Putamen (tissue), 1 donor: ENCODE measurements around the gene MBNL2.

ENCODE experiments used
- DNase-seq: peaks from one replicate; pipeline ENCODE4 v3.0.0-alpha.2; 2016; ENCODE audit warnings: low spot score

MBNL2 gene

DNA sequence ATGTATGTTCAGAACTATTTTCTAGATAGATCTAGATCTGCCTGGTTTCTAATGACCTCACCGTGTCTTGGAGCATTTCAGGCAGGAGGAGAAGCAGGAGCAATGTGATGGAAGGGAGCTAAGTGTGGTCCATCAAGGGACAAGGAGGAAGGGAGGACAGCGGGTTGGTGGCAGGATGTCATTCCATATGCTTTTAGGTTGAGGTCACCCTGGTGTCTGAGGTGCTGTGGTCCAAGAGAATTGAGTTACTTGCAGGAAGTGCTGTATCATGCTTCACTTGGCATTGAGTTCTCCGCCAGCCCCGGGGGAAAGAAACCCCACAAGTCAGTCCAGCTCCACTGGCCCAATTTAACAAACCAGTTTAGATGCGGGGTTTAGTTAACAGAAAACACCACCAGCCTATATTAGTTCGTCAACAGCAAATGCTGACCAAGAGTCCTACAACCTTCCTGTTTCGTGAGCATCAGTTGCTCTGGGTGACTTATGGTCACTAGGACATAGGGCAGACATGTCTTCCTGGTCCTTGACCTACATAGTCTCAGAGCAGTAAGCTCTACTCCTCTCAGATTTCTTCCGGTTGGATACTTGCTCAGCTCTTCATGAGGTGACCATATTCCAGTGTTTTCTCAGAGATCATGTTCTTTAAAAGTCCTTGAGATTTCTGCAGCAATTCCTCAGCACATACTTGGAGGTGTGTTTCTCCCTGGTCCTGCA is 79.4 kb downstream of the MBNL2 start:
- no peak for DNase-seq

DNA sequence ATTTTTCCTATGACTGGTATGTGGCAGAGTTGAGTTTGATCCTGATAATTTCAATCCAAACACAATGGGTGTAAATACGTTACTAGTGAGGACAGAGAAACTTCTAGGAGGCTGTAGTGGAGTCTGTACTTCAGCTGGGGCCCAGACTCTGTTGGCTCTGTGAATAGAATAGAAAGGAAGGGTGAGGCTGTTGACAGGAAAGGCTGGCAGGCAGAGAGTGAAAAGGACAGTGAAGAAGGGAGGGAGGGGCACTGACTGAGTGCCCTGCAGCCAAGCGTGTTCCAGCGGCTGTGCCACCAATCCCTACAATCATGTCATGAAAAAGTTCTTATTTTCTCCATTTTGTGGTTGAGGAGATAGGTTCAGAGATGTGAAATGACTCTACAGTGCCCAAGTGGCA is 80.5 kb downstream of the MBNL2 start:
- no peak for DNase-seq

DNA sequence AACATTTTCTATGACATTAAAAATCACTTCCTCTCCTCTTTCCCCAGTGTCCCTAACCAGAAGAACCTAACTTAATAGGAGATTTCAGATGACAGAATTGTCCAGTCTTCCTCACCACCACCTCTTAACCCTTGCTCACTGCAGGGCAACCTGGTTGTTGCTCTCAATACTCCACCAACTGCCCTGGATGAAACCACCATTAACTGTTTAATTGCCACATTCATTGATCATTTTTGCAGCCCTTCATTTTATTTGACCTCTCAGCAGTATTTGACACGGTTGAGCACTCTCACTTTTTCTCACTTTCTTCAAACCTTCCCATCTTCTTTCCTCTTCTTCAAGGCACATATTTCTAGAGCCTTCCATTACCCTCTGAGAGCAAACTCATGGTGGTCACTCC is 84.0 kb downstream of the MBNL2 start:
- DNase-seq = no peak

DNA sequence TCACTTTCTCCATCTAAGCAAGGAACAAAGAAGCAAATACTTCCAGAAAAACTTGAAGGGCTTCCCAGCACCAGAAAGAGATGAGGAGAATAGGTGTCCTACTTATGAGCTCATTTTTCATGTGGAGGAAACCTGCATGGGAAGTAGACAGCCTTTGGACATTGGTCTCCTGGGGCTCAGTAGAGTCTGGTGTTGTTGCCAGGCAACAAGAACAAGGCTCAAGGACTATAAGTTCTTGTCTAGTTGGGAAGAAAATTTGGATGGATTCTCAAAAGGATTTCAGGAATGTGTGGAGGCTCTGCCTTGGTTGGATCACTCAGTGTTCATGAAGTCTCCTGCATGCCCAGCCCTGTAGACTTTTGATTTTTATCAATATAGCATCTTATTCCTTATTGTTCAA is 84.5 kb downstream of the MBNL2 start:
- no peak for DNase-seq

DNA sequence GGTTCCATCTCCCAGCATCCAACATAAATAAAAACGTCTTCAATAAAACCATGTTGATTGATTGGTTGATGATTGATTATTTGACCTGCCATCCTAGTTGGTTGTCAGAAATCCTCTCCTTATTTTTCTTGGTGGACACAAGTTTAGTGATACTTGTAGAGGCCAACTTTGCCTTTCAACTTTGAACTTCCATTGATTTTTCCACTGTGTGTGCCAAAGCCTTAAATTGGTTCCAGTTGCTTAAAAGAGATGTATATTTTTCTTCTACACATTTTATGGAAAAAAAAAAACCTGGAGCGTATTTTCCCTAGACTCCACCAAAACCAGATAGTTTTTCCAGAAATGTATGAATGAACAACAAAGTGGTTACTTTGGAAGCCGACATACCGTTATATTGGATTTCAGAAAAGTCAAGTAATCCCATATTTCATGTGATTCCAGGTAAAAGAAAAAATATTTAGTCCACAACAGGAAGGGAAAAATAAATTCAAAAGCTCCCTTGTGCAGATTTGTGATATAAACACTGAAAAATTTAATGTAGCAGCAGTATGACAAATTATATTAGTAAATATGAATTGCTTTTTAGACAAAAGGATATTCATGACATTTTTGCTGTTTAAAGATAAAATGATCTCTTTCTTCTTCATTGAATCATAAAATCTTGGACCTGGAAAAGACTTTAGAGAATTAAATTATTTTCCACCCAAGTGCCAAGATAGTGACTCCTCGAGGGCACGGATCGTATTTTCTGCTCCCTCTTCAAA is 85.2 kb downstream of the MBNL2 start:
- DNase-seq = no peak

DNA sequence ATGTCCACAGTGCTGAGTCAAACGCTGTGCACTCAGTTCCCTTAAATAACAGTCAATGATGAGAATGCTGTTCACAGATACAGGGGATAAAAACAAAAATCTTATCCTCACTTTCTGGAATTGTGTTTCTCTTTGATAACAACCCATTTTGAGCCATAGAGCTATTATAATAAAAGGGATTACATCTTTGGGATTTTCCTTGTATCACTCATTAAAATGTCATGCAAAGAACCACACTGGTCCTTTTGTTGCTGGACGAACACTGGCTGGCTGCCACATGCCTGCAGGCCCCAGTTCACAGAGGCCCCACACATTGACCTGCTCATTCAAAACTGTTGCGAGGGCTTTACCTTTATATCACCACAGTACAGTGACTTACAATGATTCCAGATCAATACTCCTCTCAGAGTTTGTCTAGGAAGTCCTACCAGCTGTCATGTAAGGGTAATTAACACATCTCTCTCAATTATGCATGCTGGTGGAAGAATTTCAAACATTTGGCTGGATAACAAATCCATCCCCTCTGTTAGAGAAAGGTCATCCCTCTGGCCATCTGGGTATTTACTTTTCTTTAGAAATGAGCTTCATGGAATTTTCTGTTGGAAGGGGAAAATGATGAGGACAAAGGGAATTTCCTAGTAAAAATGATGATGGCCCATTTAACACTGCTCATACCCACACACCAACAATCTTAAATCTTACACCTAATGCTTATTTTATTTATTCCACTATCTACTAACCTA is 85.9 kb downstream of the MBNL2 start:
- DNase-seq = peak; percentile 79

DNA sequence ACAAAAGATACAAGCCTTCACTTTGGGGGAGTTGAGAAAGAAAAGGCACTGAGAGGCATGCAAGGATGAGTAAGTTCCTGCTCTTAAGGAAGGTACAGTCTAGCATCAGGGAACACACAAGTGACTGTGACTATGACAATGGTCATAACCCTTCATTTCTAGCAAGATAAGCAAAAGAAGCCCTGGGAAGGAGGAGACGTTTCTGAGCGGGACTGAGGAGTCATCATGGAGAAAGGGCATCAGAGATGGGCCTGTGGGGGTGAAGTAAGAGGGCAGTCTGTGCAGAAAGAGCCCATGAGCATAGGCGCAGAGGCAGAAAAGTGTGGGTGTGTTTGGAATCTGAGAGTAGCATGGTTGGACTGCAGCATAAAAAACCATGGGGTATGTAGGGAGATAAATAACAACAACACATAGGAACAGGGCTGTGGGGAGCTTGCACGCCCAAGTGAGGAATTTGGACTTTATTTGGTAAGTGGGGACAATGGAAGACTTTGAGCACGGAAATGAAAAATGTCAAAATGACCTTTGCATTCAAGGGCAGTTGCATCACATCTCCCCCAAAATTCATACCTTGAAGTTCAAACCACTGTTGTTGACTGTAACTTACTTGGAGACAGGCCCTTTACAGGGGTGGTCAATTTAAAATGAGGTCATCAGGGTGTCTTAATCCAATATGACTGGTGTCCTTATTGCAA is 86.7 kb downstream of the MBNL2 start:
- DNase-seq = no peak

DNA sequence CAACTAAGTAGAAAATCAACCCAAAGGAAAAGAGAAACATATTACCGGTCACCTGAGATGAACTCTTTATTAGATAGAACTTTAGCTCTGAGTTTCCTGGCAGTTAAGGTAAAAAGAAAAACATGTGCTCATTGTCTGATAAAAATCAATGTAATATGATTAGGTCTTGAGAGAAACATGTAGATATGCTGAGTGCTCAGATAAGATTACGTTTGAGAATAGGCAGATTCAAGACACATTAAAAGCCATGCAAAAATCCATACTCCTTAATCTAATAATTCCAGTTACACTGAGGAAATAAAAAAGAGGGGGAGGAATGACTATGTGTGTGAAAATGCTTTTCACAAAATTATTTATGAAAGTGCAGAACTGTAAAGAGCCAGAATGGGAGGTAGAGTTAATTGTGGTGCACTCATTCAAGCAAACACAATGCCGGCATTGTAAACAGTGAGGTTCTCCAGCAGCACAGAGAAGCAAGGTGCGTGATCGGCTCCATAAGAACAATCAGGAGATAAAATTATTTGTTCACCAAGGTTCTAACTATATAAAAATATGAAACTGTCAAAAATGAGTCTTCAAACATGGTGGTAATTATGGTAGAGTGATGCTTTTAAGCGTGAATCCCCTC is 88.8 kb downstream of the MBNL2 start:
- DNase-seq = no peak

DNA sequence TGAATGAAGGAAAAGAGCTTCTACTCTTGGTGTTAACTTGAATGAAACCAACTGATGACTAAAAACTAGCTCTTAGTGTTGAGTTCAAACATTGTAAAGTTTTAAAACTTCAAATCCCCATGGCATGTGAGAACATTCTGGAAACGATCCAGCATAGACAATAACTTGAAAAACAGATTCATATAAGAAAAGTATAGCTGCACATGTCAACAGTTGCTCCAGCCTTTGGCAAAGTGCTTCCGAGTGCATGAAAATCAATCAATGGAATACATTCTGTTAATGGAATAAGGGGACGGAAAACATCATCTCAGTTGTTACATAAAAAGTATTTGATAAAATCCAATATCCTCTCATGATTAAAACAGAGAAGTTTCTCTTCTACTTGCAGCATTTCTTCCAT is 89.8 kb downstream of the MBNL2 start:
- DNase-seq = no peak

DNA sequence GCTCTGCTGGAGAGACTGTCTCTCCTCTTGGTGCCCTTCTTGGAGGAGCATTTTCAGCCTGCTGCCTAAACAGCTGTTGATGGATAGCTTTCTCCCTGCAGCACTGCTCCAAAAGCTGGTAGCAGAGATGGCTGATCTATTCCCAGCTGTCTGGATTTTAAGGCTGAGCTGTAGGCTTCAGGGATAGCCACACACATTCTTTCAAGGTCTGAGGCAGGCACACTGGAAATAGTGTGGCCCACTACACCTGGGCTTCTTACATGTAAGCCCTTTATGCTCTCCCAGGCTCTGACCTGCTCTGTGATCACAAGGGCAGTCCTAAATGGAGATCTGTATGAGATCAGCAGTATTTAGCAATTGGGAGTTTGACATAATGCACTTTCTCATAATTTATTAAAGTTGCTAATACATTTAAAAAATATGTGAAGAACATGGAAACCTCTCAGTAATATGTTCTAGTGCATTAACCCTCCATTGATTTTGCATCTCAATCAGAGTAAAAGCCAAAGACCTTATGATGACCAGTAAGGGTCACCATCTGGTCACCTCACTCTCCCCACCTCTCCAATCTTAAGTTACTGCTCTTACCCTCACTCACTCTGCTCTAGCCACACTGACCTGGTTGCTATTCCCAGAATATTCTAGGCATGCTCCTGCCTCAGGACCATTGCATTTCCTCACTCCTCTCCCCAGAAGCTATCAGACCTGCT is 91.6 kb downstream of the MBNL2 start:
- DNase-seq = no peak

DNA sequence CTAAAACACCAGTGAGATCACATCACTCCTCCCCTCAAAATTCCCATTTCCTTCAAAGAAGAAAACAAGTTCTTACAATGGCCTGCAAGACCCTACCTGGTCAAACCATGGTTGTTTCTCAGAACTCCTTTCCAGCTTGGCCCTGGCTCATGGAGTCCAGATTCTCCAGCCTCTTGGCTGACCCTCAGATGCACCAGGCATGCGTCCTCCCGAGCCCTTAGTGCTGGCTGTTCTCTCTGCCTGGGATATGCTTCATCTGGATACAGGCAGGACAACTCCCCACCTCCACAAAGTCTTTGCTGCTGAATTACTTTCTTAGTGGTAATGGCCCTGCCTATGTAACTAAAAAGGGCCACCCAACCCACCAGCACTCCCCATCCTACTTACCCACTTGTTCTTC is 94.3 kb downstream of the MBNL2 start:
- no peak for DNase-seq

DNA sequence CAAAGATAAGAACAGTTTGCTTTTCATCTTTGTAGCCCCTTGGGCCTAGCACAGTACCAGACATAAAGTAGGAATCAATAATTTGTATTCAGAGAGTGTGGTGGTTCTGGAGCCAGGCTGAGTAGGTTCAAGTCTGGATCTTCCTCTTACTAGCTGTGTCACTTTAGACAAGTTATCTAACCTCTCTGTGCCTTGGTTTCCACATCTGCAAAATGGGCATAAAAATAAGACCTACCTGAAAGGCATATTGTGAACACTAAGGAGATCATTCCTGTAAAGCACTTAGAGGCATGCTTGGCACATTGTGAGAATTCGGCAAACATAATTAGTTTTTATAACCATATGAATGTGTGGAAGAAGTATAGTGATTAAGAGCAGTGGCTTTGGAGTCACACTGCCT is 95.8 kb downstream of the MBNL2 start:
- DNase-seq = no peak

DNA sequence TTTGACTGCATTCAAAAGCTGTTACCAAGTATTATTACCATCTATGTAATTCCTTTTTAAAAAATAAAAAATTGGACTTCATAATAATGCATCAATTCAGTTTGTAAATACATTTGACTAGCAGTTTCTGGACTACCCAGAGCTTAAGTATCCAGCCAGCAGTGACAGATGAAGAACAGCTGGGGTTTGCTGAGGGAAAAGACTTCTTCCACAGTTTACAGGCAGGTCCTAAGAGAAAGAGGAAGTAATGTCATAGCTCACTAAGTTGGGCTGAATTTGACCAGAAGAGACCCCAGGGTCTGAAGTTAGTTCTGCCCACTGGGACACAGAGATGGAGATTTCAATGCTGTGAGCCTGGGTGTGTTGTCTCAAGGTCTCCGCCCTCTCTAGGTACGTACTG is 96.4 kb downstream of the MBNL2 start:
- no peak for DNase-seq

DNA sequence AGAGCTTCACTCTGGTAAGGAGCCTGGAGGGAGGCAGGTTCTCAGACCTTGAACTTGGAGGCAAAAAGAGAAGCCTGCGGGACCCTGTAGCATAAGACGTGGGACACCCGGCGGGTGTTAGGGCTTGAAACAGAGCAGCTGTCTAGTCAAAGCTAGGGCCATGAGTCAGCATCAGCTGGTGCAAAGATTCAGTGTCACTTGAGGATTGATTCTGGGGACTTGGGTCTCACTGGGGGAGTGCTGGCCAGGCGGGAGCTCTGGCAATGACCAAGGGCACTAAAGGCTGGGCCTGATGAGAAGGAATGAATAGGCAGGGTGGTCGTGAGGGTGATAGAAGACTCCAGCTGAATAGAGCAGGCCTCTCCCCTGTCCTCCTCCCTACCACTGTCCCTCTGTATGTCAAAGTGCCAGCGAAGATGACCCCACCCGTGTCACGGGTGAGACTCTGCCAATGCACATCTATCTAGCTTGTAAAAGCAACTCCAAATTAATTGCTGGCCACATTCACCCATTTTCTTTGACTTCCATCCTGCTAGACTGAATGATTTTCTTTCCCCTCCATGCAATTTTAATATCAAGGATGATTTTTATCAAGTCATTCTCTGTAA is 97.1 kb downstream of the MBNL2 start:
- peak; percentile 67 for DNase-seq

DNA sequence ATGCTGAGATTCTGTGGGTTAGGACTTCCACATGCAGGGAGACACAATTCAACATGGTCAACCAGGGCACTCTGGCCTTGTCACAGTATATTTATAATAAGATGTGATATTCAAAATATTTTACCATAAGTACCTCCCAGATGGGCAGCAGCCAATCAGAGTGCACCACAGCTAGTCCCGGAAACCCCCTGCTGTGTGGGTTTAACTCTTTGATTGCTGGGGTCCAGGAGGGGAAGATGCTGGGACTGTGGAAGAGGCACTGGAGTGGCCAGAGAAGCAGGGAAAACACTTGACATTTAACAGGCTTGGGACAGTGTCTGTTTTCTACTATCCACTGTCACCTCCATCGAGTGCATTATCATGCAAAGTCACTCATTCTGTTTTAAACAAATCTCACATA is 99.0 kb downstream of the MBNL2 start:
- DNase-seq = no peak

DNA sequence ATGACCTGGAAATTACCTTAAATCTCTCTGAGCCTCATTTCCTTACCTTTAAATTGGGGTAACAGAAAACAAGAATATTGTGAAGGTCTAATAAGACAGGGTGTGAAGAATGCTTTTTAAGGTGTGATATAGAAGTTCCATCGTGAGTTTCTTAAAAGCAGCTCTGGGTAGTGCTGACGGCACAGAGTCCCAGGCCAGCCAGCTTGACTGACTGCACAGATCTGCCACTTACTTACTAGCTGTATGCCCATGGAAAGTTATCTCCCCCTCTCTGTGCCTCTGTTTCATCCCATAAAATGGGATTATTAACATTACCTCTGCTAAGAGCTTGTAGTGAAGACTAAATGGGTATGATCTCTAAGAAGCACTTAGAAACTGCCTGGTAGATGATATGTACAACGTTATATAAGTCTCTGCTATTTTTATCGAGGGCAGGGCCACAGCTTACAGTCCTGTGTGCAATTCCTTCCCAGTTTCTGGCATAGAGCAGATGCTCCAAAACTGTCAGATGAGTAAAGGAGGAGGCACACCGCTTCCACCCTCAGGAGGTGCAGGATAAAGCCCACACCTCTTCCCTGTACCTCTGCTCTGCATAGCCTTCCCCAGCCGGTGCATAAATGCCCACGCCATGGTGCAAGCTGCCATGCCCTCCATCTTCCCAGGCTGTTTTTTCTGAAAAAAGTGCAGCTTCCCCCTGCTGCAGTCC is 99.6 kb downstream of the MBNL2 start:
- peak; percentile 84 for DNase-seq

DNA sequence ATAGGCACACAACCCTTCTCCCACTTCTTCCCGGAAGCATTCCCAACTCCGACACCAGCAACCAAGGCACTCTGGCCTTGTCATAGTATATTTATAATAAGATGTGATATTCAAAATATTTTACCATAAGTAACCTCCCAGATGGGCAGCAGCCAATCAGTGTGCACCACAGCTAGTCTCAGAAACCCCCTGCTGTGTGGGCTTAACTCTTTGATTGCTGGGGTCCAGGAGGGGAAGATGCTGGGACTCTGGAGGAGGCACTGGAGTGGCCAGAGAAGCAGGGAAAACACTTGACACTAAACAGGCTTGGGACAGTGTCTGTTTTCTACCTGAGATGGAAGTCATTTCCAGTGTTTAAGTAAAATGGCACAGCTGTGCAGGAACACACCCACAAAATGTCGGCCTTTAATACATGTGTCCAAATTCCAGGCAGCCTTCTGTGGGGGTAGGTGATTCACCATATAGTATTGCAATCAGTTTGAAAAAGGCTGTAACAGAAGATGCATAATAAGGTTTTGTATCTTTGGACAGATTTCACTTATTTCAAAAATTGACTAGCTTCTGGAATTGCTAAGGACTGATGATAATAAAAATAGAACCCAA is 100.7 kb downstream of the MBNL2 start:
- no peak for DNase-seq

DNA sequence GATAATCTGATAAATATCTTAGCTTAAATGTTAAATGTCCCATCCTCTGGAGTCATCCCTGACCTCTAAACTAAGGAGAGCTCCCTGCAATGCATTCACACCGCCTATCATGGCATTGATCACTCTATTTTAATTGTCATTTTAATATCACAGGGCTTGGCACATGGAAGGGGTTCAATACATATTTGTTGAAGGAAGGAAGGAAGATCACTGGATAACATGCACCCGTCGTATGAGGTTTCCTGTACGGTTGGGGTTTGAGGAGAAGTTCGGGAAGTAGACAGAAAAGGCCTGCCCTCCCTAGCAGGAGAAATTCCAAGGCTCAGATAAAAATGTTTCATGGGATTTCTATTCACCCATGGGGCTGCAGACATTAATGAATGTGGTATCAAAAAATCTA is 102.0 kb downstream of the MBNL2 start:
- DNase-seq = no peak

DNA sequence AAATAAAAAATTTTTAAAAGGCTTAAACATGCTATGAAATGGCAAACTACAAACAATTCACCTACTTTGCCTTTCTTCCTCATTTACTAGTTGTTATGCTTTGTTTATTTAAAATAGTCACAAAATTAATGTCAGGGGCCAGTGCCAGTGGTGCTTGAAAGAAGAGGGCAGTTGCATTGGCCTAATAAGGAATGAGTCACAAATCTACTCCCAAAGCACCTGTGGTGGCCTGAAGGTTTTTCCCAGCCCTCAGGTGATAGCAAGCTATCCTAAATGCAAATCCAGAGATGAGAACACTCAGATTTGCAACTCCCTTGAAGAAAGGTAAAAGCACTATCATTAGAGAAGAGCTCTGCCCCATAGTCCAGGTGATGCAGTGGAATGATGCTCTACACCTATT is 103.6 kb downstream of the MBNL2 start:
- DNase-seq = no peak

DNA sequence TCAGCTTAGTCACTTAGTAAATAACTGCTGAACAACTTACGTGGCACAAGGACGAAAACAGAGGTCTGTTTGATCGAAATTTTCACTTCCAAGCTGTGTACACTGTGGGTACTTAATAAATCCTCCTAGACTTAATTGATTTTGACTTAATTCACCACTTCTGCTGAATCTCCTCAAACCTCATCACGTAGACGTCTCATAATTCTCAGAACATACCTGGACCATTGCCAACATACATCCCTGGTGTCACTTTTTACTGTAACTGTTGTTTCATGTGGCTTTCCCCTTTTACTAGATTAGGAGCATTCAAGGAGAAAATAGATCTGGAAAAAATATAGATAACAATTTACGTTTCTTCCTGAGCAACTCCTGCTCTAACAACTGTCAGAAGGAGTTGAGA is 105.0 kb downstream of the MBNL2 start:
- no peak for DNase-seq
